ENCODE measurements around the gene ITGA11. TPM values are rescaled to one million over a fixed set of nuclear protein-coding genes. Genes with fewer than 3 reads are reported as not detected.

The ITGA11 gene
- total RNA-seq, 1 donor from 2014 or later, result not detected

GRCh38 chr15:68292157-68292781, 139.7 kb downstream of the ITGA11 start:
- no peak for TF ChIP-seq CTCF (IDR thresholded peaks at IDR 0.05; ENCODE audit: unreplicated experiment)
- H3K27me3 Mint-ChIP-seq, result no peaks in the 10 kb centered on the region
- no peak overlapping the region for H3K4me3 Mint-ChIP-seq (ENCODE audit: low read depth)
- no peak for DNase-seq (ENCODE audit: low spot score, unreplicated experiment)
- H3K4me1 Mint-ChIP-seq (ENCODE audit: low read depth), result peaks cover 4% of the 10 kb centered on the region
- peaks cover 24% of the 10 kb centered on the region for H3K36me3 Mint-ChIP-seq (ENCODE audit: insufficient read depth)
- H3K27ac Mint-ChIP-seq, result no peak overlapping the region
- H3K9me3 Mint-ChIP-seq (ENCODE audit: low read depth), result peaks cover 10% of the 10 kb centered on the region

DNA sequence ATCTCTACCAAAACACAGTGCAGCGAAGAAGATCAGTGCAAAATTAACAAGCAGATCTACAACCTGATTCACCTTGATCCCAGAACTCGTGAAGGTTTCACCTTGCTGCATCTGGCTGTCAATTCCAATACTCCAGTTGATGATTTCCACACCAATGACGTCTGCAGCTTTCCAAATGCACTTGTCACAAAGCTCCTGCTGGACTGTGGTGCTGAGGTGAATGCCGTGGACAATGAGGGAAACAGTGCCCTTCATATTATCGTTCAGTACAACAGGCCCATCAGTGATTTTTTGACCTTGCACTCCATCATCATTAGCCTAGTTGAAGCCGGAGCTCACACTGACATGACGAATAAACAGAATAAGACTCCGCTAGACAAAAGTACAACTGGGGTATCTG, 141.2 kb downstream of the ITGA11 start:
- Mint-ChIP-seq H3K27ac (no peak overlapping the region), H3K9me3 (ENCODE audit: low read depth) (peaks cover 3% of the 10 kb centered on the region), H3K4me1 (ENCODE audit: low read depth) (peaks cover 7% of the 10 kb centered on the region)

GRCh38 chr15:68289621-68290352, 142.2 kb downstream of the ITGA11 start:
- no peak for TF ChIP-seq CTCF (IDR thresholded peaks at IDR 0.05; ENCODE audit: unreplicated experiment)
- no peak for DNase-seq (ENCODE audit: low spot score, unreplicated experiment)
- peaks cover 1% of the 10 kb centered on the region for H3K9me3 Mint-ChIP-seq (ENCODE audit: low read depth)
- H3K4me1 Mint-ChIP-seq (ENCODE audit: low read depth), result peaks cover 10% of the 10 kb centered on the region
- H3K36me3 Mint-ChIP-seq (ENCODE audit: insufficient read depth), result peaks cover 25% of the 10 kb centered on the region
- no peaks in the 10 kb centered on the region for H3K27me3 Mint-ChIP-seq
- H3K4me3 Mint-ChIP-seq (ENCODE audit: low read depth), result no peak overlapping the region
- no peak overlapping the region for H3K27ac Mint-ChIP-seq

More for the DNA sequence above, 141.2 kb downstream of the ITGA11 start:
- H3K36me3 Mint-ChIP-seq (ENCODE audit: insufficient read depth), result peaks cover 22% of the 10 kb centered on the region
- DNase-seq (ENCODE audit: low spot score, unreplicated experiment), result no peak
- H3K27me3 Mint-ChIP-seq, result no peaks in the 10 kb centered on the region
- no peak for TF ChIP-seq CTCF (IDR thresholded peaks at IDR 0.05; ENCODE audit: unreplicated experiment)
- no peak overlapping the region for H3K4me3 Mint-ChIP-seq (ENCODE audit: low read depth)

- Mint-ChIP-seq H3K36me3 (ENCODE audit: insufficient read depth) (peaks cover 30% of the 10 kb centered on the region), H3K27me3 (no peaks in the 10 kb centered on the region), H3K4me1 (ENCODE audit: low read depth) (peaks cover 10% of the 10 kb centered on the region), H3K27ac (no peak overlapping the region), H3K4me3 (ENCODE audit: low read depth) (no peak overlapping the region), H3K9me3 (ENCODE audit: low read depth) (peaks cover 5% of the 10 kb centered on the region)
- DNase-seq (ENCODE audit: low spot score, unreplicated experiment), result no peak
- no peak for TF ChIP-seq CTCF (IDR thresholded peaks at IDR 0.05; ENCODE audit: unreplicated experiment)
Observed at GRCh38 chr15:68289057-68289456, 142.9 kb downstream of the ITGA11 start.

GRCh38 chr15:68286256-68286655, 145.7 kb downstream of the ITGA11 start:
- Mint-ChIP-seq H3K27ac (no peak overlapping the region), H3K27me3 (no peaks in the 10 kb centered on the region), H3K9me3 (ENCODE audit: low read depth) (peaks cover 5% of the 10 kb centered on the region), H3K4me1 (ENCODE audit: low read depth) (peaks cover 14% of the 10 kb centered on the region), H3K4me3 (ENCODE audit: low read depth) (no peak overlapping the region), H3K36me3 (ENCODE audit: insufficient read depth) (peaks cover 29% of the 10 kb centered on the region)
- DNase-seq (ENCODE audit: low spot score, unreplicated experiment), result no peak
- no peak for TF ChIP-seq CTCF (IDR thresholded peaks at IDR 0.05; ENCODE audit: unreplicated experiment)
